Measurements from ENCODE around the gene IPO4. TPM values are rescaled to one million over a fixed set of nuclear protein-coding genes. Genes with fewer than 3 reads are reported as not detected.

IPO4 gene
- total and polyA plus RNA-seq, 2 experiments from 2014 or later, result 19.0 to 19.5 TPM

- TF ChIP-seq EZH2 (IDR thresholded peaks at IDR 0.05; ENCODE audit: borderline replicate concordance) (no peak), EZH2phosphoT487 (IDR thresholded peaks at IDR 0.05; ENCODE audit: low read depth, severe bottlenecking, unreplicated experiment) (no peak), CTCF (IDR thresholded peaks at IDR 0.05; ENCODE audit: poor library complexity) (no peak)
- Histone ChIP-seq H3K79me2 (peaks cover 25% of the 10 kb centered on the region), H4K20me1 (ENCODE audit: insufficient read depth, poor library complexity, severe bottlenecking) (peaks cover 5% of the 10 kb centered on the region), H3K36me3 (replicated peaks; ENCODE audit: insufficient read depth, low read depth) (no peaks in the 10 kb centered on the region), H3K9me2 (replicated peaks; ENCODE audit: insufficient read depth) (no peaks in the 10 kb centered on the region), H3K4me1 (ENCODE audit: insufficient read depth) (peaks cover 13% of the 10 kb centered on the region), H2AFZ (no peak overlapping the region), H3K27me3 (no peaks in the 10 kb centered on the region), H3K4me3 (no peak overlapping the region), H3K27ac (no peak overlapping the region), H3K4me2 (no peak overlapping the region), H3K9me3 (ENCODE audit: low read depth) (no peaks in the 10 kb centered on the region)
- DNase-seq (ENCODE audit: low spot score), result no peak
- 98% methylated on average over 5 of the region's 5 CpGs for WGBS (ENCODE audit: low lambda C conversion rate, missing lambda C conversion rate)
These were observed 22.8 kb downstream of the IPO4 start for GRCh38 chr14:24165785-24166184.

- no peak overlapping the region for H3K4me2 ChIP-seq
- H3K79me2 ChIP-seq, result peaks cover 25% of the 10 kb centered on the region
- H3K36me3 ChIP-seq (replicated peaks; ENCODE audit: insufficient read depth, low read depth), result no peaks in the 10 kb centered on the region
- DNase-seq (ENCODE audit: low spot score), result no peak
- H3K4me3 ChIP-seq, result no peak overlapping the region
- H3K9me2 ChIP-seq (replicated peaks; ENCODE audit: insufficient read depth), result no peaks in the 10 kb centered on the region
- peaks cover 5% of the 10 kb centered on the region for H4K20me1 ChIP-seq (ENCODE audit: insufficient read depth, poor library complexity, severe bottlenecking)
- H3K27me3 ChIP-seq, result no peaks in the 10 kb centered on the region
- peaks cover 16% of the 10 kb centered on the region for H3K4me1 ChIP-seq (ENCODE audit: insufficient read depth)
- 94% methylated on average over 14 of the region's 14 CpGs for WGBS (ENCODE audit: low lambda C conversion rate, missing lambda C conversion rate)
- no peak overlapping the region for H3K27ac ChIP-seq
- H3K9me3 ChIP-seq (ENCODE audit: low read depth), result no peaks in the 10 kb centered on the region
- TF ChIP-seq EZH2phosphoT487 (IDR thresholded peaks at IDR 0.05; ENCODE audit: low read depth, severe bottlenecking, unreplicated experiment), result no peak
- no peak for TF ChIP-seq EZH2 (IDR thresholded peaks at IDR 0.05; ENCODE audit: borderline replicate concordance)
- no peak for TF ChIP-seq CTCF (IDR thresholded peaks at IDR 0.05; ENCODE audit: poor library complexity)
- no peak overlapping the region for H2AFZ ChIP-seq
These were observed 24.1 kb downstream of the IPO4 start for GRCh38 chr14:24164518-24164991.

GRCh38 chr14:24162093-24162492, 26.5 kb downstream of the IPO4 start:
- TF ChIP-seq CTCF (IDR thresholded peaks at IDR 0.05; ENCODE audit: poor library complexity), result no peak
- TF ChIP-seq EZH2 (IDR thresholded peaks at IDR 0.05; ENCODE audit: borderline replicate concordance), result no peak
- no peak for TF ChIP-seq EZH2phosphoT487 (IDR thresholded peaks at IDR 0.05; ENCODE audit: low read depth, severe bottlenecking, unreplicated experiment)
- H3K4me2 ChIP-seq, result peak overlapping the region; percentile 87

More at GRCh38 chr14:24162093-24162492, 26.5 kb downstream of the IPO4 start:
- WGBS (ENCODE audit: low lambda C conversion rate, missing lambda C conversion rate), result 86% methylated on average over 8 of the region's 8 CpGs
- peak overlapping the region; percentile 91 for H3K27ac ChIP-seq
- H4K20me1 ChIP-seq (ENCODE audit: insufficient read depth, poor library complexity, severe bottlenecking), result peaks cover 5% of the 10 kb centered on the region
- no peaks in the 10 kb centered on the region for H3K9me3 ChIP-seq (ENCODE audit: low read depth)
- DNase-seq (ENCODE audit: low spot score), result no peak
- H3K27me3 ChIP-seq, result no peaks in the 10 kb centered on the region
- H3K4me1 ChIP-seq (ENCODE audit: insufficient read depth), result peaks cover 16% of the 10 kb centered on the region
- H3K4me3 ChIP-seq, result peak overlapping the region; percentile 25
- H3K79me2 ChIP-seq, result peaks cover 25% of the 10 kb centered on the region
- no peaks in the 10 kb centered on the region for H3K9me2 ChIP-seq (replicated peaks; ENCODE audit: insufficient read depth)
- H2AFZ ChIP-seq, result no peak overlapping the region
- no peaks in the 10 kb centered on the region for H3K36me3 ChIP-seq (replicated peaks; ENCODE audit: insufficient read depth, low read depth)
